Retinal pigment epithelial cell (primary cell): Measurements from ENCODE around the gene CA12.

Experiments used
- DNase-seq: peaks from one replicate; pipeline ENCODE4 v3.0.0-alpha.2; 2010; ENCODE audit warnings: low read depth
- H3K4me3 ChIP-seq: 2 replicates; pipeline ENCODE4 v1.5.1; 2011; ENCODE audit warnings: mild to moderate bottlenecking, low read length, control low read depth, moderate library complexity
- CTCF ChIP-seq: conservative IDR thresholded peaks from 2 replicates; pipeline ENCODE4 v1.5.1; 2011; ENCODE audit warnings: low read depth, low read length, control low read depth, inconsistent platforms

The CA12 gene

GRCh38 chr15:63312286-63312685, 69.4 kb downstream of the CA12 start:
- H3K4me3 ChIP-seq: no peak overlapping the region
- DNase-seq: no peak
- no peak for TF ChIP-seq CTCF

GRCh38 chr15:63310646-63311045, 71.0 kb downstream of the CA12 start:
- DNase-seq: no peak
- TF ChIP-seq CTCF: no peak
- no peak overlapping the region for H3K4me3 ChIP-seq

- H3K4me3 ChIP-seq: no peak overlapping the region
- no peak for DNase-seq
- TF ChIP-seq CTCF: no peak
Observed at GRCh38 chr15:63308947-63309346, 72.7 kb downstream of the CA12 start.

- H3K4me3 ChIP-seq: no peak overlapping the region
- no peak for TF ChIP-seq CTCF
- no peak for DNase-seq
Observed at GRCh38 chr15:63308491-63308890, 73.2 kb downstream of the CA12 start.

- H3K4me3 ChIP-seq: no peak overlapping the region
- no peak for TF ChIP-seq CTCF
- DNase-seq: no peak
Observed at GRCh38 chr15:63306492-63307073, 75.1 kb downstream of the CA12 start.

- DNase-seq: no peak
- no peak for TF ChIP-seq CTCF
- H3K4me3 ChIP-seq: no peak overlapping the region
Observed at GRCh38 chr15:63305260-63305659, 76.4 kb downstream of the CA12 start.

GRCh38 chr15:63301088-63301487, 80.6 kb downstream of the CA12 start:
- no peak overlapping the region for H3K4me3 ChIP-seq
- no peak for DNase-seq
- TF ChIP-seq CTCF: no peak
